Measurements from ENCODE around the gene BAK1. TPM values are rescaled to one million over a fixed set of nuclear protein-coding genes. Genes with fewer than 3 reads are reported as not detected.

The BAK1 gene
- total RNA-seq, 4 donors from 2014 or later = 19.7 to 26.6 (median 22.2) TPM

DNA sequence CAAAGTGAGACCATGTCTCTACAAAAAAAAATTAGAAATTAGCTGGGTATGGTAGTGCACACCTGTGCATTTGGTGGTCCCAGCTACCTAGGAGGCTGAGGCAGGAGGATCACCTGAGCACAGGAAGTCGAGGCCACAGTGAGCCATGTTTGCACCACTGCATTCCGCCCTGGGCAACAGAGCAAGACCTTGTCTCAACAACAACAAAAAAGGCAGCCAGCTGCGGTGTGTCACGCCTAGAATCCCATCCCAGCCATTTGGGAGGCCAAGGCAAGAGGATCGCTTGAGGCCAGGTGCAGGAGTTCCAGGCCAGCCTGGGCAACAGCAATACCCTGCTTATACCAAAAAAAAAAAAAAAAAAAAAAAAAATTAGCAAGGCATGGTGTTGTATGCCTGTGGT lies 1.1 kb upstream of the BAK1 start:
- intact Hi-C loops (cut with DNase I; ENCODE audit: low total_unique reads) = no loop called here

DNA sequence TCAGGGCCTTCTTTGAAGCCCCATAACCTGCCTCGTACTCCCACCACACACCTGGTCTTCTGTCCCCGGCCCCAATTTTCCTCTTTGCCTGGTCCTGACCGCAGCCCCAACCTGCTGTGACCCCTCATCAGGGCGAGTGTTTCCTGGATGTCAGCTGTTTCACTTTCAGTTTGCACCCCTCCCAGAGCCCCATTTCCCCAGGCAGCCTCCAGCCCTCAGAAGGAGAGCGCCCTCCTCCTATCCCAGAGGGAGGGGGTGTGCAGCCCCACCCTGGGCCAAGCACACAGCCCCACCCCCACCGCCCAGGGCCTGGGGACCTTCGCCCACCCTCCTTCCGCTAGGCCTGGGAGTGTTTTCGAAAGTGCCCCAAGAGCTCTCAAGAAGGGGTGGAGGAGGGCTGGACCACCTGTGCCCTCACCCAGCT lies 1.5 kb downstream of the BAK1 start:
- TF ChIP-seq, protein P1, sequence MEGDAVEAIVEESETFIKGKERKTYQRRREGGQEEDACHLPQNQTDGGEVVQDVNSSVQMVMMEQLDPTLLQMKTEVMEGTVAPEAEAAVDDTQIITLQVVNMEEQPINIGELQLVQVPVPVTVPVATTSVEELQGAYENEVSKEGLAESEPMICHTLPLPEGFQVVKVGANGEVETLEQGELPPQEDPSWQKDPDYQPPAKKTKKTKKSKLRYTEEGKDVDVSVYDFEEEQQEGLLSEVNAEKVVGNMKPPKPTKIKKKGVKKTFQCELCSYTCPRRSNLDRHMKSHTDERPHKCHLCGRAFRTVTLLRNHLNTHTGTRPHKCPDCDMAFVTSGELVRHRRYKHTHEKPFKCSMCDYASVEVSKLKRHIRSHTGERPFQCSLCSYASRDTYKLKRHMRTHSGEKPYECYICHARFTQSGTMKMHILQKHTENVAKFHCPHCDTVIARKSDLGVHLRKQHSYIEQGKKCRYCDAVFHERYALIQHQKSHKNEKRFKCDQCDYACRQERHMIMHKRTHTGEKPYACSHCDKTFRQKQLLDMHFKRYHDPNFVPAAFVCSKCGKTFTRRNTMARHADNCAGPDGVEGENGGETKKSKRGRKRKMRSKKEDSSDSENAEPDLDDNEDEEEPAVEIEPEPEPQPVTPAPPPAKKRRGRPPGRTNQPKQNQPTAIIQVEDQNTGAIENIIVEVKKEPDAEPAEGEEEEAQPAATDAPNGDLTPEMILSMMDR (IDR thresholded peaks at IDR 0.05) = no peak
- TF ChIP-seq POLR2A (IDR thresholded peaks at IDR 0.05) = no peak
- 62 to 63% methylated on average over 8 to 9 of the region's 9 CpGs for WGBS, 2 donors
- intact Hi-C loops (cut with DNase I; ENCODE audit: low total_unique reads) = no loop called here
- DNase-seq (ENCODE audit: low spot score in 2 of 2) = no peak
- H3K4me3 ChIP-seq (ENCODE audit: low read depth, poor library complexity, severe bottlenecking) = no peak overlapping the region

More for the DNA sequence above, 1.1 kb upstream of the BAK1 start:
- H3K4me3 ChIP-seq (ENCODE audit: low read depth, poor library complexity, severe bottlenecking) = no peak overlapping the region
- WGBS, 2 donors = 89 to 98% methylated on average over 5 of the region's 5 CpGs
- no peak for TF ChIP-seq POLR2A (IDR thresholded peaks at IDR 0.05)
- TF ChIP-seq, protein P1 (IDR thresholded peaks at IDR 0.05) = no peak
- DNase-seq (ENCODE audit: low spot score in 2 of 2) = no peak

DNA sequence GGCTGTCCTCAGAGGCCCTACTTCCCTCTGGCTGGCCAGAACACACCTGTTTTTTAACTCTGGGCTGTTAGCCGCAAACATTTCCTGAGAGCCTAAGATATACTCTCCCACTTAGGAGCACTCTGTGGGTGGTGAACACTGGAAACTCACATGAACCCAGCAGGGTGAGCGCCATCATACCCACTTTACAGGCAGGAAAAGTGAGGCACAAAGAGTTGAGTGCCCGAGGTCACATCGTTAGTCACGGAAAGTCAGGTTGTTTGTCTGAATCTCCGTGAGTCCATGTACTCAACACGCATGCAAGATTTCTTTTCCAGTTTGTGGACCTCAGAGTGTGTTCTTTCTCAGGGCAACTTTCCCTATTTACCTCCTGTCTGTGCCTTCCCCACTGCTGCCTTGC lies 1.9 kb downstream of the BAK1 start:
- DNase-seq (ENCODE audit: low spot score in 2 of 2) = no peak
- TF ChIP-seq, protein P1 (IDR thresholded peaks at IDR 0.05) = no peak
- no peak for TF ChIP-seq POLR2A (IDR thresholded peaks at IDR 0.05)
- 83 to 88% methylated on average over 7 of the region's 7 CpGs for WGBS, 2 donors
- H3K4me3 ChIP-seq (ENCODE audit: low read depth, poor library complexity, severe bottlenecking) = no peak overlapping the region
- intact Hi-C loops (cut with DNase I; ENCODE audit: low total_unique reads) = no loop called here

DNA sequence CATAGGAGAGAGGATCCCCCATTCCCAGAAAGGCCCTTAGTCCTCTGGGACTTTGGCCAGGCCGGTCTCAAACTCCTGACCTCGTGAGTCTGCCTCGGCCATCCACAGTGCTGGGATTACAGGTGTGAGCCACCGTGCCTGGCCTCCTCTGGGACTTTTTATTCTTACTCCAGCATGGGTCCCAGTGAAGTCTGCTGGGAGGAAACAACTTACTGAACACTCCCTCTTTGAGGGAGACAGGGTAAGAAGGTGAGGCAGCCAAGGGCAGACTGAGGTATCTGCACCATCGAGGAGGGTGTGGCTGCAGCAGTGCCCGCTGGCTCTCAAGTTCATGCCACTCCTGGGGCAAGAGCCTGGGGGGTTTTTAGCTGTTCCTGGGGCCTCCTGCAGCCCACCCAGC lies 2.4 kb downstream of the BAK1 start:
- DNase-seq (ENCODE audit: low spot score in 2 of 2) = no peak
- TF ChIP-seq POLR2A (IDR thresholded peaks at IDR 0.05) = no peak
- intact Hi-C loops (cut with DNase I; ENCODE audit: low total_unique reads) = no loop called here
- 53 to 64% methylated on average over 6 of the region's 6 CpGs for WGBS, 2 donors
- no peak overlapping the region for H3K4me3 ChIP-seq (ENCODE audit: low read depth, poor library complexity, severe bottlenecking)

- no peak for TF ChIP-seq POLR2A (IDR thresholded peaks at IDR 0.05)
- no peak overlapping the region for H3K4me3 ChIP-seq (ENCODE audit: low read depth, poor library complexity, severe bottlenecking)
- WGBS, 2 donors = 32 to 38% methylated on average over 9 of the region's 9 CpGs
- intact Hi-C loops (cut with DNase I; ENCODE audit: low total_unique reads) = no loop called here
- DNase-seq (ENCODE audit: low spot score in 2 of 2) = peak; percentile 82 to 95
Measured at GRCh38 chr6:33577106-33577535, 3.0 kb downstream of the BAK1 start.

- TF ChIP-seq POLR2A (IDR thresholded peaks at IDR 0.05) = no peak
- TF ChIP-seq, protein P1 (IDR thresholded peaks at IDR 0.05) = no peak
- no peak overlapping the region for H3K4me3 ChIP-seq (ENCODE audit: low read depth, poor library complexity, severe bottlenecking)
- no peak for DNase-seq (ENCODE audit: low spot score in 2 of 2)
- WGBS, 2 donors = 75 to 78% methylated on average over 11 of the region's 11 CpGs
- intact Hi-C loops (cut with DNase I; ENCODE audit: low total_unique reads) = no loop called here
Measured at GRCh38 chr6:33576668-33577067, 3.4 kb downstream of the BAK1 start.

DNA sequence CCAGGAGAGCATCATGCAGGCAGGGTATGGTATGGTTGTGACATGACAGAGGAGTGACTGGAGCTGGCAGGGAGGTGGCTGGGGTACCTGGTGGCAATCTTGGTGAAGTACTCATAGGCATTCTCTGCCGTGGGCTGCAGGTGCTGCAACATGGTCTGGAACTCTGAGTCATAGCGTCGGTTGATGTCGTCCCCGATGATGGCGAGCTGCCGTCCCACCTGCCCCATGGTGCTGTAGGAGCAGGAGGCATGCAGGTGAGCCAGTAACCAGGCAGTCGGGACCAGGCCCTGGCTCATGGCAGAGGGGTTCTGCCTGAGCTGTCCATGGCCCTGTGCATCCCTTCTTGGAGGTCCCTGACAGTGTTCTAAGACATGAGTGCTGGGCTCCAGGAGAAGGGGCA lies 4.9 kb downstream of the BAK1 start:
- H3K4me3 ChIP-seq (ENCODE audit: low read depth, poor library complexity, severe bottlenecking) = no peak overlapping the region
- no peak for DNase-seq (ENCODE audit: low spot score in 2 of 2)
- intact Hi-C loops (cut with DNase I; ENCODE audit: low total_unique reads) = no loop called here
- no peak for TF ChIP-seq POLR2A (IDR thresholded peaks at IDR 0.05)
- TF ChIP-seq, protein P1 (IDR thresholded peaks at IDR 0.05) = no peak
- 84 to 86% methylated on average over 8 of the region's 8 CpGs for whole genome bisulfite sequencing, 2 donors

All from lower leg skin (tissue), 4 donors.